DMS153 (cell line): ENCODE results near the gene BRICD5.

Experiments used
- DNase-seq: peaks from one replicate; lab custom pipeline; 2025; lab: John Stamatoyannopoulos, UW

BRICD5 gene

GRCh38 chr16:2163211-2163881 lies 47.3 kb downstream of the BRICD5 start:
- no peak for DNase-seq

DNA sequence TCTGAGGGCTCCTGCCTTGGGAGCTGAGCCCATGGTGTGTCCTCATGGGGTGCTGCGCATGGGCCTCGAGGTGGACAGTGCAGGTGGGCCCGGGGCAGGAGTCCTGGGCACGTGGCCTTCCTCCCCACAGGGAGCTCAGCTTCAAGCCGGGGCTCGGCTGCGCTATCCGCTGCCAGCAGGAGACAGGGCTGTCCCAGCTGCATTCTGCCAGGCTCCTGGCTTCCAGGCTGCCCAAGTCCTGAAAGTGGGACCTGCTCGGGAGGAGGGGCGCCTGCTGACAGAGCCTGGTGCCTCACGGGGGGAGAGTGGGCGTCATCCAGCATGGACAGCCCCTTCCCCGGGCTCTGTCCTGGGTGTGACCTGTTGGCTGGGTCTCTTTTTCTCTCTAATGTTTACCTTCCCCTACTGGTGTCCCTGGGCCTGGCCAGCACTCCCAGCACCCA lies 48.0 kb downstream of the BRICD5 start:
- no peak for DNase-seq

DNA sequence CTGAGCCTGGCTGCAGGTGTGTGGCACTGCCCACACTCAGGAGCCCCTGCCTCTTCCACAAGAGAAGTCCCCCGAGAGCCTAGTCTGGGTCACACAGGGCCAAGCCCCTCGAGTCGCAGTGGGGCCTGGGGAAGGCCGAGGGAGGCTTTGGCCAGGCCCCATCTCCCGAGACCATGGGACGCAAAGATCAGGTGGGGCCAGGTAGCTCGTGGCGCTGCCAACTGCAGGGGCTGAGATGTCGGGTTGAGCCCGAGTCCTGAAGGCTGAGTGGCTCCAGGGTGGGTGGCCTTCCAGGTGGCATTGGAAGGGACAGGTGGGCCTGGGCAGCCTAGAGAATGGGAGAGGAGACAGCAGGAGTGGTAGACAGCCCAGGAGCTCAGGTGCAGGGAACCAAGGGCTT lies 48.8 kb downstream of the BRICD5 start:
- DNase-seq = no peak

- no peak for DNase-seq
Observed at GRCh38 chr16:2160915-2161551, 49.6 kb downstream of the BRICD5 start.
